ENCODE results near the gene FAM222A.

The FAM222A gene

GRCh38 chr12:109724321-109724892 is 10.8 kb downstream of the FAM222A start:
- no peaks in the 10 kb centered on the region for H3K9me3 Mint-ChIP-seq
- no peaks in the 10 kb centered on the region for H3K36me3 Mint-ChIP-seq
- no peak overlapping the region for H3K4me3 Mint-ChIP-seq
- ATAC-seq: no peak
- H3K27ac Mint-ChIP-seq: no peak overlapping the region
- DNase-seq (ENCODE audit: low spot score in 2 of 2): no peak
- peaks cover 6% of the 10 kb centered on the region for H3K4me1 Mint-ChIP-seq

- Mint-ChIP-seq H3K4me3 (no peak overlapping the region), H3K36me3 (no peaks in the 10 kb centered on the region), H3K27ac (no peak overlapping the region), H3K9me3 (no peaks in the 10 kb centered on the region), H3K4me1 (peaks cover 6% of the 10 kb centered on the region)
- no peak for DNase-seq (ENCODE audit: low spot score in 2 of 2)
- no peak for ATAC-seq
Measured at GRCh38 chr12:109725321-109726105, 11.9 kb downstream of the FAM222A start.

GRCh38 chr12:109726106-109726497 is 12.5 kb downstream of the FAM222A start:
- H3K4me3 Mint-ChIP-seq: no peak overlapping the region
- DNase-seq (ENCODE audit: low spot score in 2 of 2) (no peak), ATAC-seq (no peak)
- H3K27ac Mint-ChIP-seq: no peak overlapping the region
- no peaks in the 10 kb centered on the region for H3K36me3 Mint-ChIP-seq
- H3K4me1 Mint-ChIP-seq: peaks cover 6% of the 10 kb centered on the region
- H3K9me3 Mint-ChIP-seq: no peaks in the 10 kb centered on the region

GRCh38 chr12:109726511-109727038 is 12.9 kb downstream of the FAM222A start:
- DNase-seq (ENCODE audit: low spot score in 2 of 2) (no peak), ATAC-seq (no peak)
- Mint-ChIP-seq H3K9me3 (no peaks in the 10 kb centered on the region), H3K4me1 (peaks cover 6% of the 10 kb centered on the region), H3K36me3 (no peaks in the 10 kb centered on the region), H3K4me3 (no peak overlapping the region), H3K27ac (no peak overlapping the region)

- no peaks in the 10 kb centered on the region for H3K36me3 Mint-ChIP-seq
- no peak overlapping the region for H3K4me3 Mint-ChIP-seq
- no peak for ATAC-seq
- no peak overlapping the region for H3K27ac Mint-ChIP-seq
- DNase-seq (ENCODE audit: low spot score in 2 of 2): no peak
- H3K9me3 Mint-ChIP-seq: no peaks in the 10 kb centered on the region
- H3K4me1 Mint-ChIP-seq: peaks cover 6% of the 10 kb centered on the region
Measured at GRCh38 chr12:109727039-109727723, 13.6 kb downstream of the FAM222A start.

- H3K36me3 Mint-ChIP-seq: no peaks in the 10 kb centered on the region
- H3K27ac Mint-ChIP-seq: no peak overlapping the region
- ATAC-seq (no peak), DNase-seq (ENCODE audit: low spot score in 2 of 2) (no peak)
- H3K9me3 Mint-ChIP-seq: no peaks in the 10 kb centered on the region
- no peak overlapping the region for H3K4me3 Mint-ChIP-seq
- H3K4me1 Mint-ChIP-seq: peaks cover 6% of the 10 kb centered on the region
Measured at GRCh38 chr12:109727746-109728726, 14.4 kb downstream of the FAM222A start.

GRCh38 chr12:109728921-109729320 is 15.3 kb downstream of the FAM222A start:
- H3K9me3 Mint-ChIP-seq: no peaks in the 10 kb centered on the region
- DNase-seq (ENCODE audit: low spot score in 2 of 2): no peak
- H3K27ac Mint-ChIP-seq: no peak overlapping the region
- no peak for ATAC-seq
- H3K4me1 Mint-ChIP-seq: peaks cover 6% of the 10 kb centered on the region
- no peak overlapping the region for H3K4me3 Mint-ChIP-seq
- no peaks in the 10 kb centered on the region for H3K36me3 Mint-ChIP-seq

GRCh38 chr12:109729371-109729781 is 15.8 kb downstream of the FAM222A start:
- no peak for ATAC-seq
- Mint-ChIP-seq H3K36me3 (no peaks in the 10 kb centered on the region), H3K9me3 (no peaks in the 10 kb centered on the region), H3K4me1 (peaks cover 6% of the 10 kb centered on the region), H3K4me3 (no peak overlapping the region), H3K27ac (no peak overlapping the region)
- DNase-seq (ENCODE audit: low spot score in 2 of 2): no peak

- no peak for ATAC-seq
- H3K4me1 Mint-ChIP-seq: peaks cover 6% of the 10 kb centered on the region
- no peak overlapping the region for H3K4me3 Mint-ChIP-seq
- DNase-seq (ENCODE audit: low spot score in 2 of 2): no peak
- no peaks in the 10 kb centered on the region for H3K9me3 Mint-ChIP-seq
- no peak overlapping the region for H3K27ac Mint-ChIP-seq
- H3K36me3 Mint-ChIP-seq: no peaks in the 10 kb centered on the region
Measured at GRCh38 chr12:109729801-109730200, 16.2 kb downstream of the FAM222A start.

GRCh38 chr12:109730306-109731145 is 16.9 kb downstream of the FAM222A start:
- no peaks in the 10 kb centered on the region for H3K9me3 Mint-ChIP-seq
- H3K36me3 Mint-ChIP-seq: no peaks in the 10 kb centered on the region
- DNase-seq (ENCODE audit: low spot score in 2 of 2): no peak
- ATAC-seq: no peak
- H3K27ac Mint-ChIP-seq: no peak overlapping the region
- H3K4me1 Mint-ChIP-seq: peaks cover 13% of the 10 kb centered on the region
- H3K4me3 Mint-ChIP-seq: no peak overlapping the region

- DNase-seq (ENCODE audit: low spot score in 2 of 2) (no peak), ATAC-seq (no peak)
- Mint-ChIP-seq H3K4me1 (peaks cover 13% of the 10 kb centered on the region), H3K27ac (no peak overlapping the region), H3K36me3 (no peaks in the 10 kb centered on the region), H3K4me3 (no peak overlapping the region), H3K9me3 (no peaks in the 10 kb centered on the region)
Measured at GRCh38 chr12:109731231-109731731, 17.7 kb downstream of the FAM222A start.

- ATAC-seq: no peak
- Mint-ChIP-seq H3K9me3 (no peaks in the 10 kb centered on the region), H3K36me3 (no peaks in the 10 kb centered on the region), H3K4me3 (no peak overlapping the region), H3K4me1 (peaks cover 13% of the 10 kb centered on the region), H3K27ac (no peak overlapping the region)
- no peak for DNase-seq (ENCODE audit: low spot score in 2 of 2)
Measured at GRCh38 chr12:109731806-109732205, 18.2 kb downstream of the FAM222A start.

- ATAC-seq: no peak
- DNase-seq (ENCODE audit: low spot score in 2 of 2): no peak
- no peak overlapping the region for H3K27ac Mint-ChIP-seq
- no peak overlapping the region for H3K4me3 Mint-ChIP-seq
- no peaks in the 10 kb centered on the region for H3K36me3 Mint-ChIP-seq
- H3K9me3 Mint-ChIP-seq: no peaks in the 10 kb centered on the region
- H3K4me1 Mint-ChIP-seq: peaks cover 11% of the 10 kb centered on the region
Measured at GRCh38 chr12:109732321-109733305, 19.0 kb downstream of the FAM222A start.

All from stimulated activated effector memory CD8-positive, alpha-beta T cell treated with anti-CD3 and anti-CD28 coated beads, Interleukin-12 subunit alpha, Interleukin-12 subunit beta, amount 100 ng/mL, for 72 hours (primary cell).